ENCODE measurements around the gene IFNA10.

- TF ChIP-seq SMARCB1 (IDR thresholded peaks at IDR 0.05; ENCODE audit: insufficient read length, low read depth): no peak
- no peak for TF ChIP-seq RAD51 (IDR thresholded peaks at IDR 0.05; ENCODE audit: borderline replicate concordance, low read depth)
- no peak for TF ChIP-seq ELF4 (CRISPR knock-in tag; IDR thresholded peaks at IDR 0.05)
- no peak for TF ChIP-seq TRIM28 (IDR thresholded peaks at IDR 0.05)
- TF ChIP-seq ZFP30 (CRISPR knock-in tag; IDR thresholded peaks at IDR 0.05; ENCODE audit: borderline replicate concordance): no peak
- no peak for TF ChIP-seq HNRNPLL (IDR thresholded peaks at IDR 0.05; ENCODE audit: low read depth, low read length, poor library complexity, severe bottlenecking)
- TF ChIP-seq SUPT5H (IDR thresholded peaks at IDR 0.05): no peak
- no peak for TF ChIP-seq EZH2 (IDR thresholded peaks at IDR 0.05; ENCODE audit: borderline replicate concordance, low read depth, low read length)
- no peak for TF ChIP-seq SMAD3 (CRISPR knock-in tag; conservative IDR thresholded peaks at IDR 0.05)
- no peak for TF ChIP-seq GABPA (tag; conservative IDR thresholded peaks at IDR 0.05; ENCODE audit: low read depth)
- no peak for TF ChIP-seq STAG1 (CRISPR knock-in tag; IDR thresholded peaks at IDR 0.05; ENCODE audit: borderline replicate concordance)
- no peak for TF ChIP-seq SP1 (CRISPR knock-in tag; IDR thresholded peaks at IDR 0.05)
- no peak for TF ChIP-seq TCF7 (IDR thresholded peaks at IDR 0.05; ENCODE audit: borderline replicate concordance)
- TF ChIP-seq KHSRP (IDR thresholded peaks at IDR 0.05): no peak
These were observed 33.0 kb upstream of the IFNA10 start, which contains the start of gene IFNA14 for GRCh38 chr9:21239911-21240310.
